HG03025 (cell line): ENCODE data around the gene MCAM.

Source experiments
- ATAC-seq: cut with Tn5 transposase; IDR thresholded peaks from one replicate; pipeline ENCODE4 v1.9.1; 2021; ENCODE audit warnings: mild to moderate bottlenecking, moderate library complexity; ENCODE audit not compliant: unreplicated experiment, low FRiP score

Gene MCAM

DNA sequence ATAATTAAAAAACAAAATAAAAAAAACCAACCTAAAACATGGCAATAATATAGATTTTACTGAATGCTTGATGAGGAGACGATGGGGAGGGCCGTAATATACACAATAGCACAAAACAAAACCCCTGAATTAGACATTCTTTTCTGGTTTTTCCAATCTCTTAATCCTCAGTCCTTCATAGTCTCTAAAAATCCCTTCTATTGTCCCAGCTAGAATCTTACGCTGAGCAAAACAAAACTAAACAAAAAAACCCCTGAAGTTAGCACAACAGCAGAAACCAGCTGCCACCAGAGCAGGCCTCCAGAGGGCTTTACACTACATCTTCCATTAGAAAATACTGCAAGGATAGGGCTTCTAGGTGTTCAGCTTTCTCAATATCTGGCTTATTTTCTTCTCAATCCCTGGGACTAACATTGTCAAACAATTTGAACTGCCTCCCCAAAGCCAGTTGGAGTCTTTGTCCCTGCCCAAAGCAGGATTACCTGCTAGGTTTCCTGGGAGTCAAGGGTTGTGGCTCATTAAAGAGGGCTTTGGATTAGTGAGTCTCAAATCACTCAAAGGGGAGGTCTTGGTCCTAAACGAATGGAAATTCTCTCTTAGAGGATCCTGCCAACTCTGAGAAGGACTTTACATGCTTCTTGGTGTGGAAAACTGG lies 15.3 kb upstream of the MCAM start:
- no peak for ATAC-seq

DNA sequence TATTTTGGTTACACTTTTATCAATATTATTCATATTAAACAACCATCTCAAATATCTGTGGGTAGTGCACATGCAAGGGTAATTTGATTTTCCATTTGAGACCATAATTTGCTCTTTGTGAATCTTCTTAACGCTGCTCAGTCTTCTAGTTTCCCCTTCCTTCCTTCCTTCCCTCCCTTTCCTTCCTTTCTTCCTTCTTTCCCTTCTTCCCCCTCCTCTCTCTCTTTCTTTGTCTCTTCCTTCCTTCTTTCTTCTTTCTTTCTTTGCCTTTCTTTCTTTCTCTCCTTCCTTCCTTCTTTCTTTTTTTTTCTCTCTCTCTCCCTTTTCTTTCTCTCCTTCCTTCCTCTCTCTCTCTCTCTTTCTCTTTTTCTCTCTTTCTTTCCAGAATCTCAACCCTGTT lies 13.3 kb upstream of the MCAM start:
- ATAC-seq: no peak

DNA sequence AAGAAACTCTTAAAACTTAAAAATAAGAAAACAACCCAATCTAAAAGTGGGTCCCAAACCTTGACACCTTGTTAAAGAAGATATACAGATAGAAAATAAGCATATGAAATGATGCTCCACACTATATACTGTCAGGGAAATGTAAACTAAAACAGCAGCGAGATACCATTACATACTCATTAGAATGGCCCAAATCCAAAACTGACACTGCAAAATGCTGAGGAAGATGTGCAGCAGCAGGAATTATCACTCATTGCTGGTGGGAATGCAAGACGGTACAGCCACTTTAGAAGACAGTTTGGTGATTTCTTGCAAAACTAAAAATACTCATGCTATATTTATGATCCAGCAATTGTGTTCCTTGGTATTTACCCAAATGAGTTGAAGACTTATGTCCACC lies 12.4 kb upstream of the MCAM start:
- no peak for ATAC-seq

DNA sequence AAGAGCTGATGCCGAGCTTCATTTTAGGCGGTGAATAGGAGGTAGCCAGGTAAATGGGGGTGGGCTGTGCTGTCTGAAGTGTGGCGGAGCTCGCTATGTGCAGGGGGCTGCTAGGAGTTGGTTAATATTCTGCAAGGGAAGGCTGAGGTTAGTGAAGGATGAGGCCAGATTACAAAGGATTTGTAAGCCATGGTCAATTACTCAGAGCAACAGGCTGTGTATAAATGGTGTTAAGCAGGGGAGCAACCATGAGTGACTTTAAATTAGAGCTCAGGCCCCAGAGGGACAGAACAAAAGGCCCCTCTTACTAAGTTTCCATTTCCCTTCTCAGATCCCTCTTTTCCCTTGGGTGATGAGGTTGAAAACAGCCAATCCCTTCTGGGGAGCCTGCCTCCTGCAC lies 7.3 kb upstream of the MCAM start:
- no peak for ATAC-seq

DNA sequence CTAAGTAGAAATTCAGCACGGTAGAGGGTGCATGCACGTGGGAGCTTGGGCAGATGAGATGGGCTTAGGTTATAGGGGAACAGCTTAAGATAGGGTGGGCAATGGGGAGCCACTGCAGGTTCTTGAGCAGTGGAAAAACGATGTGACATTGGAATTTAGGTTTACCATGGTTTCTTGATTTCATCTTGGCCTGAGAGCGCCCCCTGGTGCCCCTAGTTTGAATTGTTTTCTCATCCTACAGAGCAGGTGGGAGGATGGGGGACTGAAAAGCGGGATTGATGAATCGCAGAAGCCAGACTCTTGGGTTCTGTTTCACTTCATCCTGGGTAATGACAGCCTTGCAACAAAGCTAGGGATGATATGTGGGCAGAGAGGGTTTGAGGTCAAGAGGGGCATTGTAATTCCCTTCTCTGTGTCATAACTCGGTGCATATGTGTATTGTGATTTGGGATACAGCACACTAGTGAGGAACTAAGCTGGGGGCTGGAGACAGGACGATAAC lies 6.7 kb upstream of the MCAM start:
- ATAC-seq: no peak

DNA sequence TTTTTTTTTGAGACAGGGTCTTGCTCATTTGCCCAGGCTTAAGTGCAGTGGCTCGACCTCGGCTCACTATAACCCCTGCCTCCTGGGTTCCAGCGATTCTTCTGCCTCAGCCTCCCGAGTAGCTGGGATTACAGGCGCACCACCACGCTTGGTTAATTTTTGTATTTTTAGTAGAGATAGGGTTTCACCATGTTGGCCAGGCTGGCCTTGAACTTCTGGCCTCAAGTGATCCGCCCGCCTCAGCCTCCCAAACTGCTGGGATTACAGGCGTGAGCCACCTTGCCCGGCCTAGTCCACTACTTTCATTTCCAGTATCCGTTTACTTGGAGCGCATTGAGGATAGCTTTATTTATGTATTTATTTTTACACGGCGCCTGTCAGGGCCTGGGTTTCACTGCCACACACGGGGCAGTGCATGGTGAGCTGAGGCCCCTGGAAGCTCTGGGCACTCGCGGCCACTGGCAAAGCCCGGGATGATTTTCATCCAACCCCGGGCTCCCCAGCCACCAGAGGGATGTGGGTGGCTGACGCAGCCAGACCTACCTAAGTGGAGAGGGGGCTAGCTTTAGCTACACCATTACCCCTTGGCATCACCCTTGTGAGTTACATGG lies 6.1 kb upstream of the MCAM start:
- no peak for ATAC-seq

DNA sequence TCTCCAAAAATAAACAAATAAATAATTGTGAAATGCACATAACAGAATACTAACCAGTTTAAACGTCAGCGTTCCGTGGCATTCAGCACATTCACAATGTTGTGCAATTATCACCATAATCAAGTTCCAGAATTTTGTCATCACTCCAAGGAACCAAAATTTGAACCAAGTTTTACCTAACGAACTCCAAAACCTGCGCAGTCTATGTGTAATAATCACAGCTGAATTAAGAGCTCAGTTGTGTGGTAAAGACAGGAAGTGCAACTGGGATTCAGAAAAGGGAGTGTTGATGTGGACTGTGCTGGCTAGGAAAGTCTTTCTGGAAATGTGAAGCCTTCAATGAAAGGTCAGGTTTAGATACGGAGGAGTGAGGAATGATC lies 5.4 kb upstream of the MCAM start:
- ATAC-seq: no peak

DNA sequence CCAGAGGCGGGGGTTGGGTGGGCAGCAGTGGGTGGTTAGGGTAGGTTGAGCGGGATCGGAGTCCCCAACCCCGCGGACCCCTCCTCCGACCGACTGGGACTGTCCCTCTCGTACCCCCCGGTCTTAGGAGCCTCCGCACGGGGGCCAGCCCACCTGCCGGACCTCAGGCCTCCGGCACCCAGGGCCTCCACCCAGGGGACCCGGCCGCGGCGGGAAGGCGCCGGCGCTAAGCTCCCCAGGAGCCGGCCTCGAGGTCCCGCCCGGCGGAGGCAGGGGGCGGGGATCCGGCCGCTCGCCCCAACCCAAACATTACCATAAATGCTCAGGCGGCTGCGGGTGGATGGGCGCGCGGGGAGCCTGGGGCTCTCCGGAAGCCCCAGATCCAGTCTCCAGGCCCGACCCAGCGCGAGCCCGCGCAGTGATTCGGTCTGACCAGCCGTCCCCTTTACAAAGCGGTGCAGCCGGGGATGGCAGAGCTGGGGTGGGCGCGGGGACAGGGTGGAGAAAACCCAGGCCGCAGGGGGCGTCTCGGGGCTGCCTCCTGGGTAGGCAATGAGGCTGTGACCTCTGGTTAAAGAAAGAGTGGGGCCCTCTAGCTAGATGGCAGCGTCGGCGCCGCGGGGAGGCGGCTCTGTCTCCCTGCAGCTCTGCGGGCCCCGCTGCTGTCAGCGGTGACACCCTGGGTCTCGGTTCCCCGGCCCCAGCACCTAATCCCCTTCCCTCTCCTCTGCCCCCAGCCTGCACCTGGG lies 4.0 kb upstream of the MCAM start:
- ATAC-seq: peak; percentile 35

DNA sequence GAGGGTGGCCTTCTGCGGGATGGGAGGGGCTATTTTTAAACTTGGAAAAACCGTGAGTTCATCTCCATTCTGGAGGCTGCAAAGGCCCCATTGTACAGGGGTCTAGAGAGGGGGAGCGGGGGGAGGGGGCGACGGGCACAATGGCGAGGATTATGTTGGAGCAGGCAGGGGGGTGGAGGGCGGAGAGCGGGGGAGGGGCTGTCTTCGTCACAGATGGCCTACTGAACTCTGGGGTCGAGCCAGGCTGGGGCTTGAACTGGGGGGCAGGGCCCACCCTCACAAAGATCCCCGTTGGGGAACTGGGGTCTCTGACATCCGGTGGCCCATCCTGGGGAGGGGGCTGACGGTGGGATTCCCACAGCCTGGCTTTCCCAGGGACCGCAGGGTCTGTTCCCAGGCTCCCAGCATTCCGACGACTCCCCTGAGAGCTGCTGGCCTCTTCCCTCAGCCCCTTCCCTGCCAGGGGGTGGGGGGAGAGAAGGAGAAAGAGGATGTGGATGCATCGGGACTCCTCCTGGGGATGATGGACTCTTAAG lies 3.4 kb upstream of the MCAM start:
- no peak for ATAC-seq

DNA sequence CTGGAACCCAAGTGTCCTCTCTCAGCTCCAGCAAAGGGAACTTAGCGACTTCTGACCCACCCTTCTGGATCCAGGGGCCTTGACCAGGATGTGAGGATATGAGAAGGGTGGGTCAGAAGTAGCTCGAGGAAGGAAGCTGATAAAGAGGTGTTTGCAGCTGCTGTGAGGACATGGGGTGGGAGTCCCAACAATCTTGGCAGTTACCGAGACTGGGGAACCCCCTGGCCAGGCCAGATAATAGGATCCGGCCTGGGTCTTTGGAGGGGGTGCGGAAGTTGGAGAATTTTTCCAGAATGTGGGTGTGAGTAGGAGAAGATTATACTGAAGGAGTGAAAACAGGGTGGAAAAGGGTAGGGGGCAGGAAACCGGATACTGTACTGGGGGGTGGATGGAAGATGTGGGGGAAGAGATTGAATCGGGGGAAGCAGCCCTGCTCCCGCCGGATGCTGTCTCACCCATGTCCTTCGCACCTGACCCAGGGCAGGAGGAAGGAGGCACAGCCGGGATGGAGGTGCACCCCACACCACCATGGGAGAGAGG lies 2.8 kb upstream of the MCAM start:
- ATAC-seq: no peak

DNA sequence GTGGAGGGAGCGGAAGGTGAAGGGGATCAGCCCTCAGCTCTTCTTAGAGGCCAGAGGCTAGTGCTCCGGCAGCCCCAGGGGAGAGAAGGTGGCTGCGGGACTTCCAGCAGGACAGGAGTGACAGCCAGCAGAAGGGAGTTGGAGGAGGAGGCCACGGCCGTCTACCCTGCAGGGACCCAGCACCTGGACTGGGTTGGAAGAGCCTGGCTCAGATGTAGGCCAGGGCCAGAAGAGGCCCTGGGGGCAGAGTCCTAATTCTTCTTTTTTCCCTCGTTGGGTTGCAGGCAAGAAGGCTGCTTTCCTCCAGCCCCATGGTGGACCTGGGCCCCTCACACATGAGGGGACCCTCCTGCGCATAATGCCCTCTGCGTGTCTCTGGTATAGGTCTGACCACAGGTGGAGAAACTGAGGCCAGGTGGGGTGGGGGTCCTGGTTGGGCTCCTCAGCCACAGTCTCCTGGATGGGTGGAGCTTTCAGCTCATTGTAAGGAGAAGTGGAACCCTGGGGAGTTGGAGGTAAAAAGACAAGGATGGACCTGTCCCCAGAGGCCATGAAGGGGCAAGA lies 2.3 kb upstream of the MCAM start:
- ATAC-seq: no peak

DNA sequence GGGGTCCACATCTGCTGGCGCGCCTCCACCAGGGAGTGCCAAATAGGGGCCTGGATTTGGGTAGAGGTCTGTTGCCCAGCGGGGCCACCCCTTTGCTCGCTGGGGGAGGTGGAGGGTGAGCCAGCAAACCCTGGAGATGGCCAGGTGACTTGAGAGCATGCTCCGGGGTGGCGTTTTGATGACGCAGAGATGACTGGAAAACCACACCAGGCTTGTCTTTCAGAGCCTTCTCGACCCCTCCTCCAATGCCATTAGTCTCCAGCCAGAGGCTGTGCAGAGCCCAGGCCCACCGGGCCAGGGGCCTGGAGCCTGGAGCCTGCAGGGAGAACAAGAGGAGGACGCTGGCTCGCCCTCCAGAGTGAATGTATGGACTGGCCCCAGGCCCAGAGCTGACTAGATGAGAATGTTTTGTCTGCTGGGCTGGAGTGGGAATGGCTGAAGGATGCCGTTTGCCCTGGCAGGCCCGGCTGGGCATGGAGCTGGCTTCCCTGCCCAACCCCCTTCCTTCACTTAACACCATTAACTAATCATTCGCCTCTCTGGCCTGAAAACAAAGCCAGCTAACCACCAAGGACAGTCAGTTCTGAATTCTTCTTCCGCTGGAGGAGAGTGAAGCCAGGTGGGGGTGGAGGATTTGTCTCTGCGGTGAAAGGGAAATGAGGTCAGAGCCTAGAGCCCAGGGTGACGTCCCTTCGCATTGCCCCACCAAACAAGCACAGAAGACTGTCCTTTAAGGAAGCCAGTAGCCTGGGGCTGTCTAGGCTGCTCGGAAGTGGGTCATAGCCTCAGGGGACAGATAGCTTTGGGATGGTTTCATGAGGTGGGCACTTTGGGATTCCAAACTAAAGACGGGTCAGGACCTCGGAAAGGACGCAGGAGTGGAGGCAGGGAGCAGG lies 1.6 kb upstream of the MCAM start:
- ATAC-seq: no peak

DNA sequence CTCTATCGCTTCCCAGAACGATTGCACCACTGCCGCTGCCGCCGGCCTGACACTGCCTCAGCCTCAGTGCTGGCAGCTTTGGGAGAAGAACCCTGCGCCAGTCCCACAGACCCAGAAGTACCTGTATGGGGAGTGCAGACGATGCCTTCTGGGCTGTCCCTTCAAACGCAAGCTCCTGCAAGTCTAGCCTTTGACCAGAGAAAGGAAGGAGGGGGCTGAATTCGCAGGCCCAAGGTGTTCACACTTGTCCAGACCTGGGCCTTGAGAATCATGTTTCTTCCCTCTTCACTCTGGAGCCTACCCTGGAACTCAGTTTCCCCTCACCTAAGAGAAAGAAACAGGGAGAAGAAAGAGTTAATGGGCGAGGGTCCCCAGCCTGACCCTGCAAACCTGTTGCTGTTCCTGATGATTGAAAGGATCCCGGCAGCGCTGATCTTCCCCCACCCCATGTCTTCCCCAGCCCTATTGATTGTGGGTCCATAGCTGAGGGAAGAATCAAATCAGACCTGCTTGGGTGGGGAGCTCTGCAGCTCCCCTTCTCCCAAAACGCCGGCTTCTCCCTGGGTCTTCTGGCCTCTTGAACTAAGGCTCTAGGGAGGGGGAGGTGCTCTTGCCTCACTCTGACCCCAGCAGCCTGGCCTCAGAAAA lies 786 bp upstream of the MCAM start:
- no peak for ATAC-seq

DNA sequence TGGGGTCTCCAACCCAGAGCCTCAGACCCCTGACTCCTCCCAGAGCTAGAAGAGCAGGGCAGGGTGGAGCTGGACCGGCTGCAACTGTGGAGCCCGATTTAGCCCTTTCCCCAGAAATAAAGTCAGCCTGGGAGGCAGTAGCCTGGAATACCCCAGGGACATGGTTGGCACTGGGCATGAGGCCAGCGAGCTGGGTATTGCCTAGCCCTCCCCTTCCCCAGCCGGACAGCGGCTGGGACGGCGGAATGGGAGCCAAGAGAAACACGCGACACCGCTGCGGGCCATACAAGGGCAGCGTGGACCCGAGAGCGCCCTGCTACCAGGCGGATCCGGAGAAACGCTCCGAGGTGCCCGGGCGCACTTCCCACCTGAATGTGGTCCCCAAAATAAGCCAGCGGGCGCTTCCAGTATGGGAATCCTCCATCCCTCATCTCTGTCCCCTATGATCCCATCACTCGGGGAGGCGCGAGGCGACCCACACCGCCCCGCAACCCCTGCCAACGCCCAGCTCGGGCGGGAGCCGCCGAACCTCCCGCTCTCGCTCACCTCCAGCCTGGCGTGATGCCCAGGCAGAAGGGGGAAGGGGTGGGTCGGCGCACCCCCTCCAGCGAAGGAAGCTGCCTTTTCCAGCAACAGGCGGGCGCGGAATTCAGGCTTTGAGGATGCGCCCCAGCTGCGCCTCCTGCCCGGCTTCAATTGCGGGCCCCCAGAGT lies 758 bp downstream of the MCAM start:
- no peak for ATAC-seq

DNA sequence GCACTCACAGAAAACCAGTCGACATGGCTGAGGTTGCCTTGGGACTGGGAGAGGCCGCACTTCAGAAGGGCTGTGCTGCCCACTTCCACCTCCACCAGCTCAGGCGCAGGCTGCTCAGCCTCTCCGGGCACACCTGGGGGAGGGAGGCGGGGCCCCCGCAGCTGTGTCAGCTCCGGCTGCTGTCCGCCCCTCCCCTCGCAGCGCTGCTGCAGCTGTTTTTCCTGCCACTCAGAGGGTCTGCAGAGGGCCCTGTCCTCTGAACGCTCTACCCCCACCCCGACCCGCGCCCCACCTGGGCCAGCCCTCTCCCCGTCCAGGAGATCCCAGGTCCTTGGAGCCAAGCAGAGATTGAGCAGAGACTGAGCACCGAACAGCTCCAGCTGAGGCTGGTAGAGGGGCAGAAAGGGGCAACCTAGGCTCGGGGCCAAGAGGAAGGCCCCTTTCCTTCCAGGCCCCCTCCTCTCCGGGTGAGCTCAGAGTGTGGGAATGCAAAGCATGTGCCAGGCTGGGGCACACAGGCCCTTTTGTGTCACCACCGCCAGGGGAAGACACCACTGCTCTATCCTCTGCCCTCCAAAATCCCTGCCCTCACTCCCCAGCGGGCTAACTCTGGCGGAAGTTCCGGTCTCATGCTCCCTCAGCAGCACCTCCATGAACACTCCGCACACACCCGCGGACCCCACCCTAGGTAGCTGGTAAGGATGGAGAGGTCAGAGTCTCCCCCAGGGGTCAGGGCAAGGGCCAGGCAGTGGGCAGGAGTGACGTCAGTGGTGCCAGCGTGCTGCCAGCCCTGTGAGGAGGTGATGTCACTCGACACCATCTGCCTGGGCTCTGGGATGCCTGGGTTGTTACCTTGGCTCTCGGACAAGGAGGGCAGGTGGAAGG lies 1.6 kb downstream of the MCAM start:
- ATAC-seq: no peak

DNA sequence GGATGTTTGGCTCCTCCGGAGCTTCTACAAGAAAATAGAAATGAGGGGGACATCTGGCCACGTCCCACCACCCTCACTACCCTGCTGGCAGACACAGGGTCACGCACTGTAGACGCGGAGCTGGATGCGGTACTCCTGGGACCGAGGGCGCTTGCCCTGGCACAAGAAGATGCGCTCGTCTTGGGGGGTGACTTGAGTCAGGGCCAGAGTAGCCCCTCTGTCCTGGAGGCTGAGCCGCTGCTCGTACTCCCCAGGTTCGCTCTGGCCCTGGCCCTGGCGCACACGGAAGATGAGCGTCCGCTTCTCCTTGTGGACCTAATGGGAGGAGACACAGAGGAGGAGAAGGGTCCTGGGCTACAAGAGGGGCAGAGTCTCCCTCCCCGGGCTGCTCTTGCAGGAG lies 2.2 kb downstream of the MCAM start:
- ATAC-seq: no peak

DNA sequence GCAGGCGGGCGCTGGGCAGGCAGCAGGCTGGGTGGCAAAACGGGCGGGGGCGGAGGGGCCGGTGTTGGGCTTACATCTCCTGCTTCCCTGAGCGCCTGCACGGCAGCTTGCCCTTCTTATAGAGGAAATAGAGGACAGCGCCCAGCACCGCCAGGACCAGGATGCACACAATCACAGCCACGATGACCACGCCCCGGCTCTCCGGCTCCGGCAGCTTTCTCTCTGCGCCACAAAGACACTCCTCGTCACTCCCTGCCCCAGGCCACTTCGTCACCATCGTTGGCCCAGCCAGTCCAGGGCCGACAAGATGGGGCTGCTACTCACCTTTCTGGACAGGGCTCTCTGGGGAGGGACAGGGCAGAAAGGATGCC lies 6.3 kb downstream of the MCAM start:
- no peak for ATAC-seq
